Karpas-422 (cell line): ENCODE results near the gene NEDD8. TPM values are rescaled to one million over a fixed set of nuclear protein-coding genes. Genes with fewer than 3 reads are reported as not detected.

ENCODE experiments used
- DNase-seq: peaks from one replicate; pipeline ENCODE4 v3.0.0-alpha.2; 2015
- H2AFZ ChIP-seq: fragments of 200-600 bp; sonication (generic); 2 replicates; pipeline ENCODE4 v1.6.1; 2014; ENCODE audit warnings: antibody characterized with exemption, low read length, mixed read lengths
- H3K27ac ChIP-seq: fragments of 200-600 bp; sonication (generic); 2 replicates; pipeline ENCODE4 v1.5.1; 2014; ENCODE audit warnings: mild to moderate bottlenecking, low read length, moderate library complexity
- H3K27me3 ChIP-seq: fragments of 200-600 bp; sonication (generic); 2 replicates; pipeline ENCODE4 v1.6.1; 2014; ENCODE audit warnings: low read length, mixed read lengths
- H3K36me3 ChIP-seq: fragments of 200-600 bp; sonication (generic); 2 replicates; pipeline ENCODE4 v1.6.1; 2014; ENCODE audit warnings: low read length, mixed read lengths; ENCODE audit not compliant: insufficient read depth
- H3K4me1 ChIP-seq: fragments of 200-600 bp; sonication (generic); 2 replicates; pipeline ENCODE4 v1.6.1; 2014; ENCODE audit warnings: mild to moderate bottlenecking, low read length, mixed read lengths
- H3K4me2 ChIP-seq: fragments of 200-600 bp; sonication (generic); 2 replicates; pipeline ENCODE4 v1.6.1; 2014; ENCODE audit warnings: low read length, low read depth, mild to moderate bottlenecking; ENCODE audit not compliant: poor library complexity, severe bottlenecking
- H3K4me3 ChIP-seq: fragments of 200-600 bp; sonication (generic); 2 replicates; pipeline ENCODE4 v1.5.1; 2014; ENCODE audit warnings: mild to moderate bottlenecking, antibody characterized with exemption, low read length, mixed read lengths
- H3K79me2 ChIP-seq: fragments of 200-600 bp; sonication (generic); 2 replicates; pipeline ENCODE4 v1.6.1; 2014; ENCODE audit warnings: mild to moderate bottlenecking, low read length, mixed read lengths
- H3K9ac ChIP-seq: fragments of 200-600 bp; sonication (generic); 2 replicates; pipeline ENCODE4 v1.6.0; 2014; ENCODE audit warnings: low read length
- H3K9me2 ChIP-seq: fragments of 200-600 bp; sonication (generic), shearing (Covaris generic); replicated peaks from 2 replicates; pipeline ENCODE4 v1.6.0; 2014; ENCODE audit warnings: mild to moderate bottlenecking, low read length, moderate library complexity; ENCODE audit not compliant: insufficient read depth
- H3K9me3 ChIP-seq: fragments of 300-700, 200-600 bp; sonication (generic); 2 replicates; pipeline ENCODE4 v1.6.1; 2014; ENCODE audit warnings: low read length, mixed read lengths
- H4K20me1 ChIP-seq: fragments of 200-600 bp; sonication (generic); 2 replicates; pipeline ENCODE4 v1.6.1; 2014; ENCODE audit warnings: mild to moderate bottlenecking, antibody characterized with exemption, low read length, low read depth; ENCODE audit not compliant: insufficient read depth
- small RNA-seq: library from RNA; depleted of rRNA; stranded (forward); fragments of <200 nt; gene quantifications from one replicate; pipeline ENCODE3, GENCODE V24; 2014
- total RNA-seq: library from RNA; depleted of rRNA; stranded (reverse); fragments of >200 nt; shearing (Covaris generic); gene quantifications from 2 replicates; pipeline ENCODE4 v1.2.3, GENCODE V29; 2014; ENCODE audit warnings: low replicate concordance; rRNA removed

The NEDD8 gene
- total RNA-seq, 1 experiment from 2014 or later, result 293 TPM

- peaks cover 34% of the 10 kb centered on the region; the same call in 1 of the 2 replicates for H3K36me3 ChIP-seq
- H3K9me2 ChIP-seq, result no peaks in the 10 kb centered on the region
- no peak overlapping the region for H2AFZ ChIP-seq
- H4K20me1 ChIP-seq, result no peaks in the 10 kb centered on the region
- no peak for DNase-seq
- H3K9me3 ChIP-seq, result no peaks in the 10 kb centered on the region
- no peak overlapping the region for H3K4me3 ChIP-seq
- H3K4me1 ChIP-seq, result no peaks in the 10 kb centered on the region; the same call in 1 of the 2 replicates
- H3K27me3 ChIP-seq, result no peaks in the 10 kb centered on the region
- no peak overlapping the region for H3K9ac ChIP-seq
- no peak overlapping the region for H3K4me2 ChIP-seq
- H3K79me2 ChIP-seq, result peaks cover 11% of the 10 kb centered on the region
- H3K27ac ChIP-seq, result no peak overlapping the region
These were observed 64.6 kb downstream of the NEDD8 start for GRCh38 chr14:24167469-24168114.

Small RNAs within 50 kb of the gene (small RNA-seq; reads per million reads assigned to genes)
- gene AL136295.4, result not detected
- 0.28 reads per million for gene CHMP4A
- 0.95 reads per million, percentile 28 among the genes with 10 or more reads in this experiment for gene IPO4
- not detected for gene MDP1

Other genes starting within 250 kb of the NEDD8 start
- 53.7 and 66.1 TPM in 2 replicates for gene DHRS4L2, start 243.4 kb downstream of the NEDD8 start, total RNA-seq
- 58.4 and 110 TPM in 2 replicates for gene CARMIL3, start 180.4 kb downstream of the NEDD8 start, total RNA-seq
- 0.04 and 1.3 TPM in 2 replicates for gene CPNE6, start 160.8 kb downstream of the NEDD8 start, total RNA-seq
- 106 and 151 TPM in 2 replicates for gene PCK2, start 138.1 kb downstream of the NEDD8 start, total RNA-seq
- gene DCAF11, start 117.6 kb downstream of the NEDD8 start, total RNA-seq, result 93.5 and 103 TPM in 2 replicates
- 1.5 and 2.5 TPM in 2 replicates for gene NRL, start 117.4 kb downstream of the NEDD8 start, total RNA-seq
- gene FITM1, start 101.7 kb downstream of the NEDD8 start, total RNA-seq, result 0.89 and 1.6 TPM in 2 replicates
- 435 and 452 TPM in 2 replicates for gene PSME1, start 96.2 kb downstream of the NEDD8 start, total RNA-seq
- gene EMC9, start 90.8 kb downstream of the NEDD8 start, total RNA-seq, result 35.3 and 95.4 TPM in 2 replicates
- gene PSME2, start 85.8 kb downstream of the NEDD8 start, total RNA-seq, result 469 and 536 TPM in 2 replicates
- 82.0 and 153 TPM in 2 replicates for gene RNF31, start 84.9 kb downstream of the NEDD8 start, total RNA-seq
- gene IRF9, start 71.1 kb downstream of the NEDD8 start, total RNA-seq, result 72.7 and 79.8 TPM in 2 replicates
- gene REC8, start 60.3 kb downstream of the NEDD8 start, total RNA-seq, result 22.1 and 34.6 TPM in 2 replicates
- 48.9 and 118 TPM in 2 replicates for gene IPO4, start 43.6 kb downstream of the NEDD8 start, total RNA-seq
- 31.3 and 49.0 TPM in 2 replicates for gene TM9SF1, start 36.9 kb downstream of the NEDD8 start, total RNA-seq
- 4.2 TPM in 1 of 2 replicates, not detected in the other for gene TSSK4, start 26.7 kb downstream of the NEDD8 start, total RNA-seq
- gene CHMP4A, start 18.9 kb downstream of the NEDD8 start, total RNA-seq, result 36.8 and 94.6 TPM in 2 replicates
- 30.7 and 35.4 TPM in 2 replicates for gene MDP1, start 16.3 kb downstream of the NEDD8 start, total RNA-seq
- gene GMPR2, start 562 bp upstream of the NEDD8 start, total RNA-seq, result 132 and 164 TPM in 2 replicates
- 81.1 and 104 TPM in 2 replicates for gene TINF2, start 10.3 kb upstream of the NEDD8 start, total RNA-seq
- gene TGM1, start 30.8 kb upstream of the NEDD8 start, total RNA-seq, result 1.3 and 5.2 TPM in 2 replicates
- gene RABGGTA, start 39.2 kb upstream of the NEDD8 start, total RNA-seq, result 45.1 and 64.1 TPM in 2 replicates
- 27.1 and 35.9 TPM in 2 replicates for gene DHRS1, start 67.4 kb upstream of the NEDD8 start, total RNA-seq
- gene NOP9, start 67.5 kb upstream of the NEDD8 start, total RNA-seq, result 42.0 and 44.7 TPM in 2 replicates
- 7.1 and 9.9 TPM in 2 replicates for gene CIDEB, start 75.6 kb upstream of the NEDD8 start, total RNA-seq
- gene LTB4R2, start 77.8 kb upstream of the NEDD8 start, total RNA-seq, result 12.9 and 41.5 TPM in 2 replicates
- 26.6 and 29.6 TPM in 2 replicates for gene LTB4R, start 79.1 kb upstream of the NEDD8 start, total RNA-seq
- 0.07 and 0.69 TPM in 2 replicates for gene ADCY4, start 102.7 kb upstream of the NEDD8 start, total RNA-seq
- gene RIPK3, start 107.6 kb upstream of the NEDD8 start, total RNA-seq, result 1.6 and 2.3 TPM in 2 replicates
- 17.1 and 19.9 TPM in 2 replicates for gene NFATC4, start 135.8 kb upstream of the NEDD8 start, total RNA-seq
- not detected in 2 replicates for gene NYNRIN, start 166.6 kb upstream of the NEDD8 start, total RNA-seq
- gene CBLN3, start 197.3 kb upstream of the NEDD8 start, total RNA-seq, result 1.1 and 3.6 TPM in 2 replicates
- 50.8 and 109 TPM in 2 replicates for gene KHNYN, start 197.6 kb upstream of the NEDD8 start, total RNA-seq
- 53.3 and 77.2 TPM in 2 replicates for gene SDR39U1, start 210.4 kb upstream of the NEDD8 start, total RNA-seq